ENCODE results near the gene TIMELESS. TPM values are rescaled to one million over a fixed set of nuclear protein-coding genes. Genes with fewer than 3 reads are reported as not detected.

Gene TIMELESS
- total and polyA plus RNA-seq, 2 donors from 2014 or later = 5.5 to 9.2 TPM

- FAIRE-seq (no peak), DNase-seq (no peak)
- H3K4me1 ChIP-seq (ENCODE audit: control insufficient read depth in 2 of 3, insufficient read depth in 2 of 3, low read depth in 1 of 3, low read length in 3 of 3) = no peaks in the 10 kb centered on the region
- intact Hi-C loops (cut with DNase I) = no loop called here
- no peaks in the 10 kb centered on the region for H3K9me3 ChIP-seq (ENCODE audit: control insufficient read depth in 2 of 3, insufficient read depth in 1 of 3, low read length in 3 of 3)
- TF ChIP-seq CTCF (IDR thresholded peaks at IDR 0.05; ENCODE audit: borderline replicate concordance, extremely low read depth, insufficient read depth) = no peak
- H3K36me3 ChIP-seq (ENCODE audit: control insufficient read depth in 2 of 3, insufficient read depth in 3 of 3, low read length in 3 of 3) = peaks cover 0 to 8% (median 6%) of the 10 kb centered on the region in 3 donors
- H3K9ac ChIP-seq (ENCODE audit: low read length in 3 of 3) = no peak overlapping the region
- H3K27me3 ChIP-seq (ENCODE audit: control insufficient read depth, insufficient read depth, low read length) = no peaks in the 10 kb centered on the region
- no peak overlapping the region for H3K27ac ChIP-seq (ENCODE audit: low read depth in 2 of 2, low read length in 2 of 2)
- H3K4me3 ChIP-seq (ENCODE audit: low read length in 3 of 3) = no peak overlapping the region
Observed at GRCh38 chr12:56417739-56418138, 31.5 kb downstream of the TIMELESS start.

- H3K36me3 ChIP-seq (ENCODE audit: control insufficient read depth in 2 of 3, insufficient read depth in 3 of 3, low read length in 3 of 3) = peaks cover 0 to 4% (median 1%) of the 10 kb centered on the region in 3 donors
- FAIRE-seq = no peak
Observed at GRCh38 chr12:56414401-56414800, 34.8 kb downstream of the TIMELESS start.

GRCh38 chr12:56413392-56413791, 35.8 kb downstream of the TIMELESS start:
- H3K36me3 ChIP-seq (ENCODE audit: control insufficient read depth in 2 of 3, insufficient read depth in 3 of 3, low read length in 3 of 3) = peaks cover 0 to 4% (median 0%) of the 10 kb centered on the region in 3 donors
- FAIRE-seq (no peak), DNase-seq (no peak)
- no peak overlapping the region for H3K27ac ChIP-seq (ENCODE audit: low read depth in 2 of 2, low read length in 2 of 2)
- no peak overlapping the region for H3K9ac ChIP-seq (ENCODE audit: low read length in 3 of 3)
- no peak overlapping the region for H3K4me3 ChIP-seq (ENCODE audit: low read length in 3 of 3)
- intact Hi-C loops (cut with DNase I) = no loop called here
- H3K9me3 ChIP-seq (ENCODE audit: control insufficient read depth in 2 of 3, insufficient read depth in 1 of 3, low read length in 3 of 3) = no peaks in the 10 kb centered on the region
- H3K4me1 ChIP-seq (ENCODE audit: control insufficient read depth in 2 of 3, insufficient read depth in 2 of 3, low read depth in 1 of 3, low read length in 3 of 3) = no peaks in the 10 kb centered on the region
- H3K27me3 ChIP-seq (ENCODE audit: control insufficient read depth, insufficient read depth, low read length) = no peaks in the 10 kb centered on the region
- TF ChIP-seq CTCF (IDR thresholded peaks at IDR 0.05; ENCODE audit: borderline replicate concordance, extremely low read depth, insufficient read depth) = no peak

More at GRCh38 chr12:56414401-56414800, 34.8 kb downstream of the TIMELESS start:
- intact Hi-C loops (cut with DNase I) = no loop called here
- no peaks in the 10 kb centered on the region for H3K27me3 ChIP-seq (ENCODE audit: control insufficient read depth, insufficient read depth, low read length)
- H3K27ac ChIP-seq (ENCODE audit: low read depth in 2 of 2, low read length in 2 of 2) = no peak overlapping the region
- TF ChIP-seq CTCF (IDR thresholded peaks at IDR 0.05; ENCODE audit: borderline replicate concordance, extremely low read depth, insufficient read depth) = no peak
- H3K9ac ChIP-seq (ENCODE audit: low read length in 3 of 3) = no peak overlapping the region
- H3K4me1 ChIP-seq (ENCODE audit: control insufficient read depth in 2 of 3, insufficient read depth in 2 of 3, low read depth in 1 of 3, low read length in 3 of 3) = no peaks in the 10 kb centered on the region
- no peaks in the 10 kb centered on the region for H3K9me3 ChIP-seq (ENCODE audit: control insufficient read depth in 2 of 3, insufficient read depth in 1 of 3, low read length in 3 of 3)
- DNase-seq = no peak
- no peak overlapping the region for H3K4me3 ChIP-seq (ENCODE audit: low read length in 3 of 3)

Data from kidney (tissue), 14 donors.